GM21825 (cell line): ENCODE measurements around the gene SORCS1.

Source experiments
- ATAC-seq: cut with Tn5 transposase; IDR thresholded peaks from one replicate; pipeline ENCODE4 v1.9.1; 2021; ENCODE audit warnings: mild to moderate bottlenecking, moderate library complexity; ENCODE audit not compliant: unreplicated experiment

The SORCS1 gene

GRCh38 chr10:106696239-106696638, 468.3 kb downstream of the SORCS1 start:
- ATAC-seq, result no peak

- no peak for ATAC-seq
Measured at GRCh38 chr10:106694696-106695095, 469.8 kb downstream of the SORCS1 start.

DNA sequence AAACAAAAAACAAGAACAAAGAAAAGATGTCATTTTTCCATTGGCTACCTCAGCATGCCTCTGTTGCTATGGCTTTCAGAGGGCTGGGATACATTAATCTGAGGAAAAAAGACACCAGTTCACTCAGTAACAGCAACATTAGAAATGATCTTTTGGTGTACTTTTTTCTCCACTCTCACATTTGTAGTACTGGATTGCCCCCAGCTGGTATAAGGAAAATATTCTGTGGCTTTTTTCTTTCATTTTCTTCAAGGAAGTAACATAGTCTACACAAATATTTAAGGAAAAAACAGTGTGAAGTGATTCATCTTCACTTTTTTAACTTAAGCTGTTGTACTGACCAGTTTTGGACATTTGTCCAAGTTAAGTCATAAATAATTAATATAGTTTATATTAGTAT, 482.3 kb downstream of the SORCS1 start:
- ATAC-seq, result no peak

DNA sequence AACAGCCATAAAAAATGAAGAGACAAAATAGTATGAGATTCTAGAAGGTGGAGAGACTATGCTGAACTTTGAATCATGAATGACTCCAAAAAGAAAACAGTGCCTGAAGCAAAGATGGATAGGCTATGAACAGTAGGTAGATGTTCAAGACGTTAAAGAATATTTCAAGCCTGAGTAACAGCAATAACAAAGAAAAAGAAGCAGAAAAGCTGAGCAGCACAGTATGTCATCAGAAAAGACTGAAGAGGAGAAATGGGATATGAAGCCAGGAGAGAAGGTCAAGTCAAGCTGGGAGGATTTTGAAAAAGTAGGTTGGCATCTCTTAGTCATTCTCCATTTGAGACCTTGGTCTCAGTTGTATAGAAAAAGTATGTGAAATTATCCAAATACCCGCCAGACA, 484.4 kb downstream of the SORCS1 start:
- ATAC-seq, result no peak

GRCh38 chr10:106679314-106679713, 485.2 kb downstream of the SORCS1 start:
- ATAC-seq, result no peak

- ATAC-seq, result no peak
Measured at GRCh38 chr10:106672517-106673175, 491.9 kb downstream of the SORCS1 start.

GRCh38 chr10:106661767-106662140, 502.8 kb downstream of the SORCS1 start:
- no peak for ATAC-seq

DNA sequence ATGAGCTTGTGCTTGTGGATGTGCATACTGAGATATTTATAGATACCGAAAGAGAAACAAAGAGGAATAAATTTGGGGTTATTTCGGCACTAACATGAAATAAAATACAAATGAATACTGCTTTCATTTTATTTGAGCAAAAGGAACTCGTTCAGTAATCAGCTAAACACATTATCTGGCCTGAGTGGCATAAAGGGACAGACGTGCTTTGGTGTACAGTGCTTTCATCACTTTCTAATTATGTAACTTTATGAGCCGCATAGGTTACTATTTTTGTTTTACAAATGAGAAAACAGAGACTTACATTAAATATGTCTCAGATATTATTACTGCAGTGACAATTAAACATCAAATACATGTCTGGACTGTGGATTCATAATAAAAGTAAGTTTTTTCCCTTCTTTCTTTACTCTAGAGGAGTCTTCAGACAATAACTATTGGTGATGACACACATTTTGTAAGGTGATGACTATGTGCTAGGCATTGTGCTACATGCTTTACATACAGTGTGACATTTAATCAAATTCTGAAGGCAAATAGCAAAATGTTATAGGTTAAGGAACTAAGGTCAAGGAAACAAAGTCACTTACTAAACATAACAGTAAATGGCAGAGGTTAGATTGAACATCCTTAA, 503.3 kb downstream of the SORCS1 start:
- no peak for ATAC-seq

GRCh38 chr10:106660550-106660949, 504.0 kb downstream of the SORCS1 start:
- no peak for ATAC-seq

- ATAC-seq, result no peak
Measured at GRCh38 chr10:106655636-106656035, 508.9 kb downstream of the SORCS1 start.

DNA sequence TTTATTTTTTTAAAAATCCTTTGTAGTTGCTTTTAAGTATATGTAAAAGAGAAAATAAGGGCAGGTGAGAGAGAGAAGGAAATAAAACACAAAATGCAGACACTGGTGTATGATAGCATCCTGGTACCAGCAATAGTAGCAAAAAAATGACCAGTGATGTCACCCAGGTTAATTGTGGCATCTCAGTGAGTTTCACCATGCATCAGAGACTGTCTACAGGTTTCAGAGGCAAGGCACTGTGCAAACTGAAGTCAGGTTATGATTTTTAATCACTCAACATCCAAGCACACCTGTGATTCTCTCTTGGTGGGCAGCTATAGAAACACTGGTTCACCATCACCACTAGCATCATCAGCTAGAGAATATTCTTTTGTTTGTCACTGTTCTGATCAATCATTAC, 509.3 kb downstream of the SORCS1 start:
- ATAC-seq, result no peak

GRCh38 chr10:106652279-106652678, 512.2 kb downstream of the SORCS1 start:
- ATAC-seq, result no peak

DNA sequence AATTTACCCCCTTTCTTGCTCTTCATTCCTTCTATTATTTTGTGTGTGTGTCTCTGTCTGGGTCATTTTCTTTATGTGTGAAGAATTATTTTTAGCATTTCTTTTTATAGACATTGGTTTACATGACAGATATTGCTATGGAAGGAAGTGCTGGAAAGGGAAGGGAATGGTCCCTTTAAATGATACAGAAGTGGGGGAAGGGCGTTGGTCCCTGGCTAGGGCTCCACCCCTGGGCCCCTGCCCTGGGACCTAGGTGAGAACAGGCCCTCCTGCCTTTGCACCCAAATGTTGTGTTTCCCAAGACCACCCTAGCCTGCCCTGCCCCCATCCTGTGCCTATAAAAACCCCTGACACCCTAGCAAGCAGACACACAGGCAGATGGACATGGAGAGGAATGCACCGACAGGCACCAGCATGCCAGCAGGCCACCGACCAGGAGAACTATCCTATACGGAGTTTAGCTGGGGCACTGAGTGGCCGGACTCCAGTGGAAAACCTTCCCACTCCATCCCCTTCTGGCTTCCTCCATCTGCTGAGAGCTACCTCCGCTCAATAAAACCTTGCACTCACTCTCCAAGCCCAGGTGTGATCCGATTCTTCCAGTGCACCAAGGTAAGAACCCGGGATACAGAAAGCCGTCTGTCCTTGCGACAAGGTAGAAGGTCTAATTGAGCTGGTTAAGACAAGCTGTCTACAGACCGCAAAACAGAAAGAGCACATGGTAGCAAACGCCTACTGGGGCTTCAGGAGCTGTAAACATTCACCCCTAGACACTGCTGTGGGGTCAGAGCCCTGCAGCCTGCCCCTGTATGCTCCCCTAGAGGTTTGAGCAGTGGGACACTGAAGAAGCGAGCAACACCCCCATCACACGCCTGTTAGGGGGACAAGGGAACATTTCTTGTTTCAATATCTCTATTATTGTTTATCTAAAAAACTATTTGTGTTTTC, 515.7 kb downstream of the SORCS1 start:
- ATAC-seq, result no peak

DNA sequence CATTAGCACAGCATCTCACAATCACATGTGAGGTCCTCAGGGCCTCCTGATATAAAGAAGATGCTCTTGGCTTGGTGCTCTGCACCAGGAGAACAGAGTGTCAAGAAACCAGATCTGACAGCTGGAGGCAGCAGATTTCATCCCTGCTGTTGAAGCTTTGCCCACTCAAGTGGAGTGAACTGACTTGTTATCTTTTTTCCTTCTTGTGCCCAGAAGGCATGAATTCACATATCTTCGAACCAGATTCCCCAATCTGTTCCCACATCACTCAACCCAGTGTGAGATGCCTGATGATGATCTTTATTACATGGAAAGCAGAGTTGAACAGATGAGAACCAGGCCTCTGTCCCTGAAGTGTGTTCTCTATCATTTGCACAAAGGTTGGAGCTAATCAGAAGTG, 521.0 kb downstream of the SORCS1 start:
- ATAC-seq, result no peak

GRCh38 chr10:106637873-106638272, 526.6 kb downstream of the SORCS1 start:
- ATAC-seq, result no peak

- no peak for ATAC-seq
Measured at GRCh38 chr10:106636766-106637491, 527.6 kb downstream of the SORCS1 start.

DNA sequence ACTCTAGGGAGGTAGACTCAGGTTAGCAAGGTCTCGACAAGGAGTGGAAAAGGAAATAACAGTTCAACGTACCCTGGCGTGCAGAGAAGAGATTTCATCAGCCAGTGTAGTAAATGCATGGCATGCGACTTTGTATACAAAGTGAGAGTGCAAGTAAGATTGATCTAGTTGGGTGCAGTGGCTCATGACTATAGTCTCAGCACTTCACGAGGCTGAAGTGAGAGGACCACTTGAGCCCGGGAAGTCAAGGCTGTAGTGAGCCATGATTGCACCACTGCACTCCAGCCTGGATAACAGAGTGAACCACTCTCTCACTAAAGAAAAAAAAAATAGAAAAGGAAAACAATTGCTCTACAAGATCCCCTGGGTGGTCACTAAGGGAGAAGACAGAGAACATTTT, 528.6 kb downstream of the SORCS1 start:
- no peak for ATAC-seq

DNA sequence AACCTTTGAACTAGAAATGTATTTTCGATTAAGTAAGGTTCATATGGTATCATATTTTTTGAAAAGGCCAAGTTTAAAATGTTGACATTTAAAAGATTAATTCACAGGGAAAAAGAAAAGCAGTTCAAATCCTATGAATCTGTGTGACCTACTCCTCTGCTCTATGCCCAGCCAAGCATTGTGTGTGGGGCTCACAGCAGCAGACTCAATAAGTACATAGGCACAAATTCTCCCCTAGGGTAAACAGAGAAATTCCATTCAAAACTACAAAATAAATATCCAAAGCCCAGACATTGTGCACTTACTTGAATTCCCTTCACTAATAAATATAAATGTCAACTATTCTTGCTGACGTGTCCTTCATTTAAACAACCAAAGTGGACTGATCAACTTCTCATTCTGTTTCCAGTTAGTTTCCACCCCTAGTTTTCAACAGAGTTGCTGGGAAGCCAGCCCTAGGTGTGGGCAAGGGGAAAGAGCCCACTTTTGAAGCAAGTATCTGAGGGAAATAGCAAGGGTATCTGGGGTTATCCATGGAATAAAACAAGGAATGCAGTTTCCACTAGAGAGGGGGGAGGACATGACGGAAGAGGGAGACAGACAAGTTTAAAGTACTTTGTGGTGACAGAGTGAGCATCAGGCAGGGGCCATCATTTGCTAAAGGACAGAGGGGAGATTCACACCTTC, 533.3 kb downstream of the SORCS1 start:
- ATAC-seq, result no peak

DNA sequence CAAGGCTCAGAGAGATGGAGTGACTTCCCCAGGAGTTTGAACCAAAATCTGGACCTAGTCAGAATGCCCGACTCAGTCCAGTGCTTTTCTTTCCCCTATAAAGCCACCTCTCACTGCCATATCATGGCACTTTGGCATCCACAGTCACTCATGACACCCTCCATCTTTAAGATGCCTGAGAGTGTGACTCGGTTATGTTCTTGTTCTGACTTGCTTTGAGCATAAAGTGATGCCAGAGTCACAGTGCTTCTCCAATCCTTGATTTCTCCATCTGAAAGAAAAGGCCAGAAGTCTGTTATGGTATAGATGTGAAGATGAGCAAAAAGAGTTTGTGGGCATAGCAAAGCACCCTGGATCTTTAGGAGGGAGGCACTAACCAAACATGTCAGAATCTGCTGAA, 538.1 kb downstream of the SORCS1 start:
- ATAC-seq, result no peak

GRCh38 chr10:106625751-106626150, 538.8 kb downstream of the SORCS1 start:
- no peak for ATAC-seq

DNA sequence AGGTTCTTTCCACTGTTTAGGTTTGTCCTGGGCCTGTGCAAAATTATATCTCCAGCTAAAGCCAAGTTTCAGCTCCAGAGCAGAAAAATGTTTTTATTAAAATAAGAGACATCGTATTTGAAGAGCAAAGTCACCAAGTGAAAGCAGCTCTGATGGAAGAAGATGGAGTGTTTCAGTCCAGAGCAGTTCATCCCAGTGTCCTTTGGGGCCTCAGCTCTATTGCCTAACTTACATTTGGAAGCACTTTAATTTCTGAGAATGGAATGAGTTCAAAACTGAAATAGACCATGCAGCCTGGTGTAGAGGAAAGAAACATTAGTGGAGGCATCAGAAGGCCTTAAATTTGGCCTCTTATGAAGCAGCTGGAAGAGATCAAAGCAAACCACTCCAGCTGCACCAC, 545.2 kb downstream of the SORCS1 start:
- ATAC-seq, result no peak
